Tongue (tissue), 1 donor: Measurements from ENCODE around the gene PPP1R1B. TPM values are rescaled to one million over a fixed set of nuclear protein-coding genes. Genes with fewer than 3 reads are reported as not detected.

ENCODE experiments used
- total RNA-seq: library from RNA; depleted of rRNA; stranded (reverse); fragments of >200 nt; gene quantifications from one replicate; pipeline ENCODE4 v1.2.3, GENCODE V29; 2014

Gene PPP1R1B
- total RNA-seq, 1 donor from 2014 or later = 7.1 TPM

Other genes with a start within 250 kb of the PPP1R1B start
- gene FBXL20, start 225.3 kb upstream of the PPP1R1B start, total RNA-seq = 17.6 TPM
- gene MED1, start 175.7 kb upstream of the PPP1R1B start, total RNA-seq = 20.6 TPM
- 28.2 TPM for gene CDK12, start 165.5 kb upstream of the PPP1R1B start, total RNA-seq
- gene NEUROD2, start 19.0 kb upstream of the PPP1R1B start, total RNA-seq = not detected
- gene STARD3, start 10.2 kb downstream of the PPP1R1B start, total RNA-seq = 15.2 TPM
- 608 TPM for gene TCAP, start 38.4 kb downstream of the PPP1R1B start, total RNA-seq
- 2.4 TPM for gene PNMT, start 41.5 kb downstream of the PPP1R1B start, total RNA-seq
- 11.2 TPM for gene PGAP3, start 61.1 kb downstream of the PPP1R1B start, total RNA-seq
- 97.8 TPM for gene ERBB2, start 73.1 kb downstream of the PPP1R1B start, total RNA-seq
- gene MIEN1, start 103.6 kb downstream of the PPP1R1B start, total RNA-seq = 8.7 TPM
- 11.4 TPM for gene GRB7, start 111.0 kb downstream of the PPP1R1B start, total RNA-seq
- 0.51 TPM for gene IKZF3, start 237.4 kb downstream of the PPP1R1B start, total RNA-seq
- gene ZPBP2, start 241.2 kb downstream of the PPP1R1B start, total RNA-seq = not detected